Psoas muscle (tissue), 8 donors: Measurements from ENCODE around the gene IKBKE. TPM values are rescaled to one million over a fixed set of nuclear protein-coding genes. Genes with fewer than 3 reads are reported as not detected.

Source experiments
- ATAC-seq, 4 donors: fragments of 200-7000 bp; cut with Tn5 transposase; one replicate each; pipeline ENCODE4 v1.9.1; 2020; ENCODE audit warnings: moderate library complexity in 3 of 4, mild to moderate bottlenecking in 2 of 4
- DNase-seq, 2 donors: peaks; one replicate each; pipeline ENCODE4 v3.0.0-alpha.2; 2020
- H3K27ac ChIP-seq: fragments of 200-600 bp; one replicate; pipeline ENCODE4 v1.8.0; 2022
- H3K27me3 ChIP-seq, 3 donors: fragments of 200-600 bp in 1 of 3; one replicate each; pipeline versions ENCODE4 v1.6.1 to v1.8.0; 2013 to 2022; ENCODE audit warnings: low read length in 2 of 3, mild to moderate bottlenecking in 2 of 3, moderate library complexity in 1 of 3; ENCODE audit not compliant: insufficient read depth in 3 of 3
- H3K36me3 ChIP-seq, 2 donors: fragments of 200-600 bp in 1 of 2; one replicate each; pipeline versions ENCODE4 v1.6.1 to v1.8.0; 2013 to 2022; ENCODE audit warnings: low read depth in 1 of 2, mild to moderate bottlenecking in 1 of 2, moderate library complexity in 1 of 2; ENCODE audit not compliant: insufficient read depth in 1 of 2
- H3K4me1 ChIP-seq: fragments of 200-600 bp; one replicate; pipeline ENCODE4 v1.8.0; 2022
- H3K4me3 ChIP-seq: fragments of 200-600 bp; one replicate; pipeline ENCODE4 v1.8.0; 2022; ENCODE audit warnings: mild to moderate bottlenecking
- H3K9me3 ChIP-seq: fragments of 200-600 bp; one replicate; pipeline ENCODE4 v1.8.0; 2022
- WGBS, 3 donors: extraction: QIAGEN DNeasy Blood & Tissue Kit; methylation state at CpG; one replicate each; pipeline versions ENCODE4 v1.1.6 to v1.1.7; 2013; 5-methylcytosine and 5-hydroxymethylcytosine counted together
- intact Hi-C, 2 donors: fragments of 100-400 bp; cut with DNase I; formaldehyde crosslinking; loops; one replicate each; pipeline versions ENCODE4 v1.11.0 to v1.14.2; 2022
- polyA plus RNA-seq, 3 donors: library from polyadenylated mRNA; stranded (reverse); fragments of 200-250 nt; gene quantifications; one replicate each; pipeline ENCODE4 v1.2.3, GENCODE V29; 2013
- total RNA-seq, 4 donors: library from RNA; stranded (reverse); fragmentation: NEBNext Ultra II Directional in 2 of 4; extraction: Animal tissue kit (Norgen Biotek cat#: 25700) in 2 of 4; gene quantifications; one replicate each; pipeline versions ENCODE4 v1.2.1 to v1.2.4, GENCODE V29; 2021 to 2023
- TF ChIP-seq, protein P1 (sequence below): fragments of 200-600 bp; IDR thresholded peaks from one replicate; pipeline ENCODE4 v1.8.0; 2022; ENCODE audit warnings: antibody characterized with exemption
- donor health status: healthy with polysubstance abuse.
- donor health status: DM: no; HTN: no; CAD: no; lungs with moderate emphysema.
- donor health status: Bipolar disorder and iron deficiency.
- donor health status: healthy.
- donor health status: DM: yes; HTN: yes; CAD: no.
- donor health status: DM: no; HTN: no; CAD: no.
- donor health status: DM: no; HTN: no; CAD: no.
- donor health status: DM: yes; HTN: yes; CAD: no.

IKBKE gene
- total and polyA plus RNA-seq, 7 donors: 0.14 to 0.89 (median 0.44) TPM

DNA sequence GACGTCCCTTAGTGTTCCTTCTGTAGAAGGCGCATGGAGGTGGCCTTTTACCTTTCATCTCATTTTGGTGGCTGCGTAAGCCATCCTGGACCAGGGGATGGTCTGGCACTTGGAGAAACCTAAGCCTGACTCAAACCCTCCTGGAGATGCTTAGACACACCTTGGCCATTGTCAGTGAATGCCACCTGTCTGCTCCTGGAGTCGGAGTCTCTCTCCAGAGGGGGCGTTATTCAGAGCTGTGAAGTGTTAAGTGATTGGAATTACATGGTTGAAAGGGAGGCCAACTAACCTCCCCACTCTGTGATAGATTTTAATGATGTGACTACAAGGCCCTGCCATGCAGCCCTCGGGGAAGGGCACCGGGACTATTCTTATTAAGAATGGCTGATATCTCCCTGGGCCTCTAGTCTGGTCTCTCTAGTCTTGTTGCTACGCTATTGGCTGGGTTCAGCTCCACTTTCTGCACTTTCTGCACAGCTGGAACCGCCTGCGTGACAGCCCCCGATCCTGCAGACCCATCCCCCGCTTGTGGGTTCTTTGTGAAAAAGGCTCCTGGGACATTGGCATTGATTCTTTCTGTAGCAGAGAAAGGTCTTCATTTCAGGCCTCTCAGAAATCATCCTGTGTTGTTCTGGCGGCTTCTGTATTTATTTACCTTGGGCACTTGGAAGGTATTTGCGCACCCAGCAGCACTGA, 41.2 kb downstream of the IKBKE start:
- intact Hi-C loops: no loop called here
- TF ChIP-seq, protein P1, sequence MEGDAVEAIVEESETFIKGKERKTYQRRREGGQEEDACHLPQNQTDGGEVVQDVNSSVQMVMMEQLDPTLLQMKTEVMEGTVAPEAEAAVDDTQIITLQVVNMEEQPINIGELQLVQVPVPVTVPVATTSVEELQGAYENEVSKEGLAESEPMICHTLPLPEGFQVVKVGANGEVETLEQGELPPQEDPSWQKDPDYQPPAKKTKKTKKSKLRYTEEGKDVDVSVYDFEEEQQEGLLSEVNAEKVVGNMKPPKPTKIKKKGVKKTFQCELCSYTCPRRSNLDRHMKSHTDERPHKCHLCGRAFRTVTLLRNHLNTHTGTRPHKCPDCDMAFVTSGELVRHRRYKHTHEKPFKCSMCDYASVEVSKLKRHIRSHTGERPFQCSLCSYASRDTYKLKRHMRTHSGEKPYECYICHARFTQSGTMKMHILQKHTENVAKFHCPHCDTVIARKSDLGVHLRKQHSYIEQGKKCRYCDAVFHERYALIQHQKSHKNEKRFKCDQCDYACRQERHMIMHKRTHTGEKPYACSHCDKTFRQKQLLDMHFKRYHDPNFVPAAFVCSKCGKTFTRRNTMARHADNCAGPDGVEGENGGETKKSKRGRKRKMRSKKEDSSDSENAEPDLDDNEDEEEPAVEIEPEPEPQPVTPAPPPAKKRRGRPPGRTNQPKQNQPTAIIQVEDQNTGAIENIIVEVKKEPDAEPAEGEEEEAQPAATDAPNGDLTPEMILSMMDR: no peak
- Histone ChIP-seq H3K27me3 (peaks cover 0 to 24% (median 10%) of the 10 kb centered on the region in 3 donors), H3K4me1 (no peaks in the 10 kb centered on the region), H3K9me3 (no peaks in the 10 kb centered on the region), H3K4me3 (no peak overlapping the region), H3K27ac (no peak overlapping the region), H3K36me3 (no peaks in the 10 kb centered on the region)
- no peak for ATAC-seq
- peak in 1 of 2 donors; percentile 14 for DNase-seq
- WGBS, 3 donors: 88% methylated on average over 14 of the region's 14 CpGs

DNA sequence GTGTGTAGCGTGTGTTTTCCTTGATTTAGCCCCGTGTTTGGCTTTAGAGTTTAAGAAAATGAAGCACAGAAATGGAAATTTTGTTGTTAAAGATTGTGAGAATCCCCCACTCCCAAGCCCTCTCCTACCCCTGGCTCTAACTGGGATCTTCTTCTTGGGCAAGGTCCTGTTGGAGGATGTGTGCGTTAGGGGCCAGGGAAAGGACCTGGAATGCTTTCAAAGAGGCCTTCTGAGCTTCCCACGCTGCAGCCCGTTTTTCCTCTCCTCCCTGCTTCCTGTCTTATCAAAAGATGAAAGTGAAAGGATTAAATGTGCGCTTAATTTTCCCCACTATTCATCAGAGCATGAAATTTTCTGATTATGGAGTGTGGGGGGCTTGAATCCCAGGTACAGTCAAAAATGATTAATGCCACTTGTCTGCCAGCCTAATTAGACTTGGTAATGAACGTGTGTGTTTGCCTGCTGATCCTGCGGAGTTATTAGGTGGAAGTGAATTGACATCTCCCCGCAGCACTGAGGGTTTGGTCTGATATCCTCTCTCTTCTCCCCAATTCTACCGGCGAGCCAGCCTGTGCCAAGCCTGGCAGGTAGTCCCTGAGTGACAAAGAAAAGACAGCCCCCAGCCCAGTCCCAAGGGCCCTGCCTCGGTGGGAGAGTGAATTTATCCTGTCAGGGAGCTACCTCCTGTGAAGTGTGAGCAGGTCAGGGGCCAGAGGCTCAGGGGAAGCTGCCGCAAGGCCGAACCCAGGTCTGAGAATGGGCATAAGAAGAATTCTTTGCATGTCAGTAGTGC, 42.0 kb downstream of the IKBKE start:
- 71 to 78% (median 75%) methylated on average over 14 of the region's 14 CpGs for WGBS, 3 donors

GRCh38 chr1:206512851-206513180, 42.5 kb downstream of the IKBKE start:
- no peak for ATAC-seq
- TF ChIP-seq, protein P1: no peak
- DNase-seq: peak in 1 of 2 donors; percentile 22
- WGBS, 3 donors: 81 to 85% (median 82%) methylated on average over 4 of the region's 4 CpGs
- no peaks in the 10 kb centered on the region for H3K4me1 ChIP-seq
- H3K27me3 ChIP-seq: peaks cover 0 to 11% (median 5%) of the 10 kb centered on the region in 3 donors
- H3K4me3 ChIP-seq: no peak overlapping the region
- intact Hi-C loops: no loop called here
- H3K36me3 ChIP-seq: no peaks in the 10 kb centered on the region
- no peaks in the 10 kb centered on the region for H3K9me3 ChIP-seq
- no peak overlapping the region for H3K27ac ChIP-seq

More for the DNA sequence above, 42.0 kb downstream of the IKBKE start:
- Histone ChIP-seq H3K4me1 (no peaks in the 10 kb centered on the region), H3K4me3 (no peak overlapping the region), H3K9me3 (no peaks in the 10 kb centered on the region), H3K36me3 (no peaks in the 10 kb centered on the region), H3K27me3 (peaks cover 0 to 17% (median 5%) of the 10 kb centered on the region in 3 donors), H3K27ac (no peak overlapping the region)
- TF ChIP-seq, protein P1: no peak
- intact Hi-C loops: no loop called here
- peak in 1 of 2 donors; percentile 36 for DNase-seq
- no peak for ATAC-seq

- WGBS, 3 donors: 37 to 51% (median 39%) methylated on average over 11 of the region's 11 CpGs
- H3K9me3 ChIP-seq: no peaks in the 10 kb centered on the region
- TF ChIP-seq, protein P1: no peak
- H3K27me3 ChIP-seq: peaks cover 0 to 6% (median 2%) of the 10 kb centered on the region in 3 donors
- H3K27ac ChIP-seq: no peak overlapping the region
- H3K4me1 ChIP-seq: no peaks in the 10 kb centered on the region
- intact Hi-C loops: no loop called here
- DNase-seq (peak; percentile 76 to 83), ATAC-seq (peak in 3 of 4 donors; percentile 60 to 63 (median 62))
- H3K36me3 ChIP-seq: no peaks in the 10 kb centered on the region
- H3K4me3 ChIP-seq: no peak overlapping the region
Measured at GRCh38 chr1:206513312-206514111, 43.2 kb downstream of the IKBKE start.
